HuH-7 (cell line): ENCODE data around the gene SYT3.
"Not testable (repeated sequence)": the region's sequence is repeated elsewhere in the genome, so short reads cannot be mapped to it uniquely, and the experiment has no call there.

Experiments
- DNase-seq: peaks from one replicate; pipeline ENCODE4 v3.0.0; 2011; ENCODE audit warnings: low spot score

The SYT3 gene

GRCh38 chr19:50636317-50637085 lies 3.2 kb downstream of the SYT3 start:
- no peak for DNase-seq

GRCh38 chr19:50633973-50634372 lies 5.7 kb downstream of the SYT3 start:
- DNase-seq = no peak

- DNase-seq = no peak
Observed at GRCh38 chr19:50633359-50633758, 6.3 kb downstream of the SYT3 start.

DNA sequence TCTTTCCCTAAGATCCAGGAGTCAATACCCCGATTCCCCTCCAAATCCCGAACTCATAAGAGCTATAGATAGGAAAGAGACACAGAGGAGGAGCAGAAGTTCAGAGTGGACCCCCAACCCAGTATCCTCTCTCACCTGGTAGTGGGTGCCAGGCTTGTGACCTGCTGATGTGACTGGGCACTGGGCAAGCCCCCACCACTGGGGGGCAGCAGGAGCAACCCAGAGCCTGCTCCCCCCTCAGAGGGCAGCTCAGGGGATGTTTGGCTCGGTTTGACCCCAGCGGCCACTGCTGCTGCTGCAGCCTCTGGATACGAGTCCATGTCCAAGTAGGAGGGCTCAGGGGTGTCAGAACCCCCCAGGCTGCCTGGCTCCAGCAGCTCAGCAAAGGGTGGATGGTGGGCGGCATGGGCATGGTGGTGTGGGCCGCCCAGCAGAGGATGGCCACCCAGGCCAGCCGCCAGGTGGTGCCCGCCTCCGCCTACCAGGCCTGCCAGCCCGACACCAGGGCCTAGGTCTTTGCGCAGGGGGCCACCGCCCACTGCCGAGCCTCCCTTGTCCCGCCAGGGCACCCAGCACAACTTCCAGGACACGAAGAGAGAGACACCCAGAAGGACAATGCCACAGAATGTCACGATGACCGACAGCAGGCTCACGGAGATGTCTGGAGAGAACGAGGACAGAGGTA lies 7.4 kb downstream of the SYT3 start:
- DNase-seq = no peak

GRCh38 chr19:50629801-50630200 lies 9.9 kb downstream of the SYT3 start:
- DNase-seq = no peak

DNA sequence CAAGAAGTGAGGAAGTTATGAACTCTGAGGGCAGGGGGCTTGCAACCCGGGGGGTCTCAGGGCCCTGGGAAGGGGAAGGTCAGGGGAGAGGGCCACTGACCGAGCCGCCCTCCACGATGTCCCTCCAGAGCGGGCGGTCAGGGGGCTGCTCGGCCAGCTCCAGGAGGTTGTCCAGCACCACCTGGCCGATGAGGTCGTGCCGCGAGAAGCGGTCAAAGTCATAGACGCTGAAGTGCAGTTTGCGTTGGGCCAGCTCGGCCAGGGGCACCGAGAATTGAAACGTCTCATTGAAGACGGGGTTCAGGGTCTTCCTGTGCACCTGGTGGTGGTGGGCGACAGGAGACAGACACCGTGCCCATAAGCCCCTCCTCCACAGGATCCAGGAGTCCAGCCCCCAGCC lies 10.5 kb downstream of the SYT3 start:
- DNase-seq = no peak

DNA sequence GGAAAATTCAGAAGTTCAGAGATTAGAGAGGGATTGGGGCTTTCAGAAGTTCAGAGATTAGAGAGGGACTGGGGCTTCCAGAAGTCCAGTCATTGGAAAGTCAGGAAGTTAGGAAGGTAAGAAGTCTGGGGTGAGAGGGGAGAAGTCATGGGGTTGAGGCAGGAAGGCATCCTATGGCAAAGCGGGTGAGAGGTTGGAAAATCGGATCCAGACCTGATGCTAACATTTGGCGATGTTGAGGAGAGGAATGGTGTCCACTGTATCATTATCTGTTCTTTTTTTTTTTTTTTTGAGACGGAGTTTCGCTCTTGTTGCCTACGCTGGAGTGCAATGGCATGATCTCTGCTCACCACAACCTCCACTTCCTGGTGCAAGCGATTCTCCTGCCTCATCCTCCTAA lies 11.1 kb downstream of the SYT3 start:
- no peak for DNase-seq

DNA sequence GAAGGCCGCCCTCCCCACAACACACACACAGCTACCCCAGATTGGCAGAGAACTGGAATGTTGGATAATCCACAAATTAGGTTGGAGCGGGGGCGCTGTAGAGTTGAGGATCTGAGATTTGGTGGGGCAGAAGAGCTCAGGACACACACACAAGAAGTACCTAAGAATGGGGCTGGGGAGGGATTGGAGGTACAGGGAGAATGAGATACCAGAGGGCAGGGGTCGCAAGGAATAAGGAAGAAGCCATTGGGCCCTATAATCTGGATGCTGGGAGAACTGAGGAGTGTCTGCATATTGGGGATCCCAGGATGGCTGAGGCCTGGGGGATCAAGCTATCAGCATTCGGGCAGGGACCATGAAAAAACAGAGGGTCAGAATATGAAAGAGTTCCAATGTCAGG lies 11.5 kb downstream of the SYT3 start:
- DNase-seq = no peak

DNA sequence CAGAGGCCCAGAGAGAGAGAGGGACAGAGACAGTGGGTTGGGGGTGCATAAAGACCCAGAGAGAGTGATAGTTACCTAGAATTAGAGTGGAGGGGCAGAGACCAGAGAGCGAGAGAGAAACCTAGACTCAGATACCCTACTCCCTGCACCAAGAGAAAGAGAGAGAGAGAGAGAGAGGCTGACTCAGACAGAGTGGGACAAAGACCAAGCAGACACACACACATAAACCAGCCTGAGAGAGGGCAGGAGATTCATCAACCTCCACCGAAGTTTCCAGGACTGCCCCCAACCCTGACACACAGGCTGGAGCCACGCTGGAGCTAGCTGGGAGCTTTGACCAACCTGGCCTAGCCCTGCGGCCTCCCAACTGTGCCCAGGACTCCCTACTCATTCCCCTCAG lies 12.9 kb downstream of the SYT3 start:
- DNase-seq = no peak

- DNase-seq = no peak
Observed at GRCh38 chr19:50626011-50626410, 13.7 kb downstream of the SYT3 start.

DNA sequence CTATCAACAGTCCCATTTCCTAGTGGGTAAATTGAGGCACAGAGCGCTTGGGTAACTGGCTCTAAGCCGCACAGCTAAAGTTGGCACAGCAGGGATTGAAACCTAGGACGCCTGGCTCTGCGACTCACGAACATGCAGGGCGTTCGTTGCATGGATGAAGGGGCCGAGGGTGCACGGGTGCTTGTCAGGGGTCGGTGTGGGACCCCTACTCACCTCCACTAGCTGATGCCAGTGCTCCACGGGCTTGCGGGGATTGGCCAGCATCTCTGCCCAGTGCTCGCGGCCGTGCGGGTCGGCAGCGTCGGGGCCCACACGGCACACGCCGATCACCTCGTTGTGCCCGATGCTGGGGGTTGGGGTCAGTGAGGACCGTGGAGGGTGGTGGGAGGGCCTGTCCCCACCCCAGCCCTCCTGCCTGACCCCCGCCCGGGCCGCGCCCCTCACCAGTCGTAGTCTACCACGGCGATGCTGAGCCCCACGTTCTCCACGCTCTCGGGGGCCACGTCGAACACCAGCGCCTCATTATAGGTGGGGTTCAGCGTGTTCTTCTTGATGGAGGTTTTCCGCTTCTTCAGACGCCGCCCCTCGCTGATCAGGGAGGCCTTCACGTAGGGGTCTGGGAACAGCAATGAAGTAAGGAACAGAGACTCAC lies 14.6 kb downstream of the SYT3 start:
- DNase-seq = no peak

GRCh38 chr19:50620394-50620906 lies 19.2 kb downstream of the SYT3 start:
- not testable (repeated sequence) for DNase-seq

- DNase-seq = not testable (repeated sequence)
Observed at GRCh38 chr19:50619184-50619583, 20.5 kb downstream of the SYT3 start.

DNA sequence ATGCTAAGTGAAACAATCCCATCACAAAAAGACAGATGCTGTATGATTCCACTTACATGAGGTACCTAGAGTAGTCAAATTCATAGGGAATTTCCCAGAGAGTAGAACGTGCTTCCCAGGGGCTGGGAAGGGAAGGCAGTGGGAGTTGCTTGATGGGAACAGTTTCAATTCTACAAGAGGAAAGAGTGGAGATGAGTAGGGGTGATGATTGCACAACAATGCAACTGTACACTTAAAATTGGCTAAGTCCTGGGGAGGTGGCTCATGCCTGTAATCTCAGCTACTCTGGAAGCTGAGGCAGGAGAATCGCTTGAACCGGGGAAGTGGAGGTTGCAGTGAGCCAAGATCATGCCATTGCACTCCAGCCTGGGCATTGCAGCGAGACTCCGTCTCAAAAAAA lies 21.3 kb downstream of the SYT3 start:
- DNase-seq = not testable (repeated sequence)

- not testable (repeated sequence) for DNase-seq
Observed at GRCh38 chr19:50612504-50613404, 26.9 kb downstream of the SYT3 start.

DNA sequence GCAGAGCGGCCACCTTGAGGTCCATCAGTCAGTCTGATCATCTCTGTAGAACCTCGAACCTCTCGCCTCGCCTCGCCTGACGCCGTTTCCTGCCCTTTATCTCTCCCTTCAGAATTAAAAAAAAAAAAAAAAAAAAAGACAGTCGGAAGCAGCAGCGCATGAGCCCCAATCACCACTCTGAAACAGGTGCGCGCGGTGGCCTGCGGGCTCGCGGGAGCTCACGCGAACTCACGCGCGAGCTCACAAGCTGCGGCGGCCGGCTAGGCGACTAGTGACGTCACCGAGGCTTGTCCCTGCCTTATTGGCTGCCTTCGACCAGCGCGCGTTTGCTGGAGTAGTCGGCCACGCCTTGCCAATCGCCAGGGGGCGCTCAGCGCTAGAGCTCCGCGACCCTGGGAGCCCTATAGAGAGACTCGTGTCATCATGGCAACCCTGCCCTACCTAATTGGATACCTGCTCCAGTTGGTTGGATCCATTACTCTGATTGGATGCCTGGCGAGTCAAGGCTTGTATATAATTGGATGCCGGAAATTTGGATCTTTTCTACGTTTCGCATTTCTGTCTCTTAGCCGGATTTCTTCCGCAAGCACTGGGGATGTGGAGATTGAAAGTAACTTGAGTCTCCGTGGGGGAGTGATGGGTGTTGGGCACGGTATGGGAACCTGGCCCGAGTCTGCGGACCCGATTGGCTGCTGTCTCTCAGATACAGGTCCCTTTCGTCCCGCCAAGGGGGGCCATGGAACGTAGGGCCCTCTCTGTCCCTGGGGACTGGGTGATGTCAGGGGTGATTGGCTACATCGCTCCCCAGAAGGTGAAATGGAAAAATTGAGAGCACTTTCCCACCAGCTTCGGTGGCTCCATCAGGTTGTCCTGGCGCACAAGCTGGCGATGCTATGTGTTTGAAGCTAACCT lies 31.6 kb downstream of the SYT3 start:
- DNase-seq = no peak

- no peak for DNase-seq
Observed at GRCh38 chr19:50607388-50607787, 32.3 kb downstream of the SYT3 start.

DNA sequence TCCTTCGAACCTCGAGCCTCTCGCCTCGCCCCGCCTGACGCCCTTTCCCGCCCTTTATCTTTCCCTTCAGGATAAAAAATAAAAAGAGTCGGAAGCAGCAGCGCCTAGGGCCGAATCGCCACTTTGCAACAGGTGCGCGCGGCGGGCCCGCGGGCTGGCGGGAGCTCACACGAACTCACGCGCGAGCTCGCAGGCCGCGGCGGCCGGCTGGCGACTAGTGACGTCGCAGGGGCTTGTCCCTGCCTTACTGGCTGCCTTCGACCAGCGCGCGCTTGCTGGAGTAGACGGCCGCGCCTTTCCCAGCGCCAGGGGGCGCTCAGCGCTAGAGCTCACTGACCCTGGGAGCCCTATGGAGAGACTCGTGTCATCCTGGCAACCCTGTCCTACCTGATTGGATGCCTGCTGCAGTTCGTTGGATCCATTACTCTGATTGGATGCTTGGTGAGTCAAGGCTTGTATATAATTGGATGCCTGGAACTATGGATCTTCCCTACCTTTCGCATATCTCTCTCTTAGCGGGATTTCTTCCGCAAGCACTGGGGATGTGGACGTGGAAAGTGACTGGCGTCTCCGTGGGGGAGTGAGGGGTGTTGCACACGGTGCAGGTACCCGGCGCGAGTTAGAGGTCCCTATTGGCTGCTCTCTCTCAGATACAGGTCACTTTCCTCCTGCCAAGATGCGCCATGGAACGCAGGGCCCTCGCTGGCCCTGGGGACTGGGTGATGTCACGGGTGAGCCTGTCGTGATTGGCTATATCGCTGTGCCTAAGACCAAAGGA lies 33.4 kb downstream of the SYT3 start:
- not testable (repeated sequence) for DNase-seq

GRCh38 chr19:50604264-50605073 lies 35.2 kb downstream of the SYT3 start:
- DNase-seq = not testable (repeated sequence)
